A549 (cell line): ENCODE measurements around the gene PTPN12.

Source experiments
- CTCF ChIP-seq: fragments of >200 bp; sonication (Bioruptor Twin); formaldehyde crosslinking; IDR thresholded peaks from 3 replicates; pipeline ENCODE4 v1.5.1; 2016
- EP300 ChIP-seq, 2 experiments: fragments of >200 bp; sonication (Bioruptor Twin); formaldehyde crosslinking; IDR thresholded peaks; 2 replicates in 1 of 2; 3 replicates in 1 of 2; pipeline ENCODE4 v1.6.1; 2016 to 2017
- HEYL ChIP-seq: fragments of 250-450 bp; sonication (Bioruptor Pico); IDR thresholded peaks from 2 replicates; pipeline ENCODE4 v1.8.0; 2021; ENCODE audit warnings: mild to moderate bottlenecking, moderate library complexity
- JUN ChIP-seq, 2 experiments: fragments of >200 bp; sonication (Bioruptor Twin); formaldehyde crosslinking; IDR thresholded peaks; 2 replicates in 1 of 2; 3 replicates in 1 of 2; pipeline ENCODE4 v1.6.1; 2016 to 2017
- POLR2A ChIP-seq: IDR thresholded peaks from 2 replicates; pipeline ENCODE4 v1.6.1; 2012; ENCODE audit warnings: mild to moderate bottlenecking, low read length
- RAD21 ChIP-seq, 2 experiments: fragments of >200 bp in 1 of 2; sonication (Bioruptor Twin) in 1 of 2; formaldehyde crosslinking in 1 of 2; IDR thresholded peaks in 1 of 2; conservative IDR thresholded peaks in 1 of 2; 2 replicates in 1 of 2; 3 replicates in 1 of 2; pipeline ENCODE4 v1.6.1; 2012 to 2018; ENCODE audit warnings: inconsistent platforms in 1 of 2
- RCOR1 ChIP-seq: fragments of 150-350 bp; IDR thresholded peaks from 2 replicates; pipeline ENCODE4 v1.6.1; 2014; ENCODE audit warnings: antibody characterized with exemption, low read length, low read depth
- RNF2 ChIP-seq: fragments of 200-600 bp; sonication (generic); IDR thresholded peaks from 2 replicates; pipeline ENCODE4 v1.6.1; 2016; ENCODE audit warnings: low read depth, mild to moderate bottlenecking, antibody characterized with exemption, moderate library complexity, borderline replicate concordance
- TF ChIP-seq, protein P1 (sequence below): fragments of 200-600 bp; sonication (generic); IDR thresholded peaks from 2 replicates; pipeline ENCODE4 v1.6.1; 2016; ENCODE audit warnings: antibody characterized with exemption, mild to moderate bottlenecking, moderate library complexity

DNA sequence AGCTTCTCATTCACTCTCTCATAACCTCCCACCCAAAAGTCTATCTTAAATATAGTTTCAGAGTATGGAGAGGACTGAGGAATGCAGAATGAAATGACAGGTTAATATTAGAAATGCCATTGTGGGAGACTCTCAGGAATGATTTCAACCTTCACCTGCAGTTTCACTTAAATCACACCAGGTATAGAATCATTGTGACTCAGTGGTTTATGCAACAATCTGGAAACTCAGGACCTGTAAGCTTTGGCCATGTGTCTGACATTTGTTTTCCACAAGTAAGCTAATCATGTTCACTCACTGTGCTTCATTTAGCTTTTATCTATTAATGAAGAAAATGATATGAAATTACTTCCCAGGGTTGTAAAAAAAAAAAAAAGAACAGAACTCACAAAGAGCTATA, 8.7 kb upstream of the PTPN12 start:
- TF ChIP-seq RNF2, result no peak
- TF ChIP-seq POLR2A, result no peak
- no peak for TF ChIP-seq RCOR1
- no peak for TF ChIP-seq JUN (IDR thresholded peaks at IDR 0.05)
- no peak for TF ChIP-seq EP300 (IDR thresholded peaks at IDR 0.05)
- TF ChIP-seq CTCF, result no peak
- TF ChIP-seq HEYL (CRISPR knock-in tag), result no peak
- no peak for TF ChIP-seq RAD21 (conservative IDR thresholded peaks at IDR 0.05 in 1 of 2, IDR thresholded peaks at IDR 0.05 in 1 of 2)
- TF ChIP-seq, protein P1, sequence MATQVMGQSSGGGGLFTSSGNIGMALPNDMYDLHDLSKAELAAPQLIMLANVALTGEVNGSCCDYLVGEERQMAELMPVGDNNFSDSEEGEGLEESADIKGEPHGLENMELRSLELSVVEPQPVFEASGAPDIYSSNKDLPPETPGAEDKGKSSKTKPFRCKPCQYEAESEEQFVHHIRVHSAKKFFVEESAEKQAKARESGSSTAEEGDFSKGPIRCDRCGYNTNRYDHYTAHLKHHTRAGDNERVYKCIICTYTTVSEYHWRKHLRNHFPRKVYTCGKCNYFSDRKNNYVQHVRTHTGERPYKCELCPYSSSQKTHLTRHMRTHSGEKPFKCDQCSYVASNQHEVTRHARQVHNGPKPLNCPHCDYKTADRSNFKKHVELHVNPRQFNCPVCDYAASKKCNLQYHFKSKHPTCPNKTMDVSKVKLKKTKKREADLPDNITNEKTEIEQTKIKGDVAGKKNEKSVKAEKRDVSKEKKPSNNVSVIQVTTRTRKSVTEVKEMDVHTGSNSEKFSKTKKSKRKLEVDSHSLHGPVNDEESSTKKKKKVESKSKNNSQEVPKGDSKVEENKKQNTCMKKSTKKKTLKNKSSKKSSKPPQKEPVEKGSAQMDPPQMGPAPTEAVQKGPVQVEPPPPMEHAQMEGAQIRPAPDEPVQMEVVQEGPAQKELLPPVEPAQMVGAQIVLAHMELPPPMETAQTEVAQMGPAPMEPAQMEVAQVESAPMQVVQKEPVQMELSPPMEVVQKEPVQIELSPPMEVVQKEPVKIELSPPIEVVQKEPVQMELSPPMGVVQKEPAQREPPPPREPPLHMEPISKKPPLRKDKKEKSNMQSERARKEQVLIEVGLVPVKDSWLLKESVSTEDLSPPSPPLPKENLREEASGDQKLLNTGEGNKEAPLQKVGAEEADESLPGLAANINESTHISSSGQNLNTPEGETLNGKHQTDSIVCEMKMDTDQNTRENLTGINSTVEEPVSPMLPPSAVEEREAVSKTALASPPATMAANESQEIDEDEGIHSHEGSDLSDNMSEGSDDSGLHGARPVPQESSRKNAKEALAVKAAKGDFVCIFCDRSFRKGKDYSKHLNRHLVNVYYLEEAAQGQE, result no peak
